A673 (cell line): Measurements from ENCODE around the gene KIT. TPM values are rescaled to one million over a fixed set of nuclear protein-coding genes. Genes with fewer than 3 reads are reported as not detected.

ENCODE experiments used
- BruUV-seq: library from RNA; stranded (reverse); fragments of 400-500 nt; replicated peaks from 2 replicates; lab custom pipeline; 2021; lab: Mats Ljungman, UMichigan
- CTCF ChIA-PET: fragments of 300-600 bp; sonication (Branson Sonifier 250); formaldehyde crosslinking; loops from one replicate; lab custom pipeline; 2022; ENCODE audit warnings: antibody characterized with exemption; lab: Charles Lee
- POLR2A ChIA-PET: fragments of 300-600 bp; sonication (Branson Sonifier 250); formaldehyde crosslinking; loops from one replicate; lab custom pipeline; 2022; ENCODE audit warnings: antibody characterized with exemption; ENCODE audit not compliant: low non-redundant PET; lab: Charles Lee
- DNase-seq: peaks from one replicate; pipeline ENCODE4 v3.0.0-alpha.2; 2015; ENCODE audit warnings: low spot score
- H3K27ac ChIP-seq: fragments of 200-600 bp; sonication (generic); 2 replicates; pipeline ENCODE4 v1.5.1; 2016; ENCODE audit warnings: mixed run types, low read depth, mild to moderate bottlenecking, mixed read lengths, antibody characterized with exemption, low read length; ENCODE audit not compliant: poor library complexity, severe bottlenecking
- H3K27me3 ChIP-seq: fragments of 200-600 bp; sonication (generic); replicated peaks from 2 replicates; pipeline ENCODE4 v1.6.1; 2017; ENCODE audit warnings: mixed run types, low read depth, mild to moderate bottlenecking, mixed read lengths, antibody characterized with exemption, low read length; ENCODE audit not compliant: insufficient read depth, poor library complexity
- H3K36me3 ChIP-seq: fragments of 200-600 bp; sonication (generic); 2 replicates; pipeline ENCODE4 v1.6.1; 2016; ENCODE audit warnings: mixed run types, mild to moderate bottlenecking, mixed read lengths, antibody characterized with exemption, low read length; ENCODE audit not compliant: insufficient read depth, poor library complexity, severe bottlenecking
- H3K4me1 ChIP-seq: fragments of 200-600 bp; sonication (generic); 2 replicates; pipeline ENCODE4 v1.6.1; 2017; ENCODE audit warnings: mixed run types, mild to moderate bottlenecking, mixed read lengths, antibody characterized with exemption, low read length; ENCODE audit not compliant: insufficient read depth, poor library complexity, severe bottlenecking
- H3K4me3 ChIP-seq: fragments of 200-600 bp; sonication (generic); 2 replicates; pipeline ENCODE4 v1.5.1; 2016; ENCODE audit warnings: low read depth, mixed run types, mild to moderate bottlenecking, mixed read lengths, low read length; ENCODE audit not compliant: poor library complexity, severe bottlenecking
- H3K9me3 ChIP-seq: fragments of 200-600 bp; sonication (generic); 2 replicates; pipeline ENCODE4 v1.6.1; 2016; ENCODE audit warnings: mixed run types, low read depth, mild to moderate bottlenecking, mixed read lengths, antibody characterized with exemption, low read length; ENCODE audit not compliant: poor library complexity, severe bottlenecking
- EZH2 ChIP-seq: fragments of 200-600 bp; sonication (generic); IDR thresholded peaks from 2 replicates; pipeline ENCODE4 v1.6.1; 2017; ENCODE audit warnings: borderline replicate concordance, low read depth, mild to moderate bottlenecking, mixed read lengths, antibody characterized with exemption, low read length; ENCODE audit not compliant: poor library complexity, severe bottlenecking
- intact Hi-C: fragments of 100-400 bp; cut with micrococcal nuclease; formaldehyde crosslinking; loops from one replicate; pipeline ENCODE4 v1.10.0; 2022; ENCODE audit not compliant: unreplicated experiment
- total RNA-seq: library from RNA; stranded (reverse); gene quantifications from 2 replicates; pipeline ENCODE4 v1.2.3, GENCODE V29; 2021
- TF ChIP-seq, protein P1 (sequence below): fragments of 300-800, 200-600 bp; sonication (generic); conservative IDR thresholded peaks from 2 replicates; pipeline ENCODE4 v1.5.1; 2017; ENCODE audit warnings: low read depth, mild to moderate bottlenecking, antibody characterized with exemption, low read length, moderate library complexity, mixed read lengths

The KIT gene
- total RNA-seq, 1 experiment from 2014 or later, result 9.5 TPM

DNA sequence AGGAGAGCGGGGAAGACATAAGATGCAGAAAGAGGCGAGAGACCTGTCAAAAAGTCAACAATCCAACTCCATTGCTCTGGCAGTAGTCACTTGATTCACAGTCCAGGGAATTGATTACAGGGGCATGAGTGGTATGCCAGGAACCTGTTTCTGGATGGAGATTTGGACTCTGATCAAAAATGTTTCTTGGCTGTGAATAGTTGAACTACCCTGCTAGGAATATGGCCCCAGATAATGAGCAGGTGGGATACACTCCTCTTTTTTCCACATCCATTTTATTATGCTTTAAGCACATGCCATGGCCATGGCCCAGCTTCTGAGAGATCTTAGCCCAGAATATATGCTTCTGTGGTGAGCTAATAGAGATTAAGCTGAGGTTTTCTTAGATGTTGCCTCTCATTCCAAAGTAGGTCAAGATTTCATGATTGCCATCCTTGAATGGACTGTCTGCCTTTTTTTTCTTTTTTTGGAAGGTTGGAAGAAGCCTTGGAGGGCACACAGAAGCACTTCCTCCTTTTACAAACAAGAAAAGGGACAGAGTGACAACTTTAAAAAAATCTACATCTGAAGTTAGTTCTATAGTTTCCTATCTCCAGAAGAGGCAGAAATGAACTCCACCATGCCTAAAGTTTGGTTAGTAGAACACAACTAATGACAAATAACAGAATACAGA, 121.9 kb downstream of the KIT start:
- ChIA-PET POLR2A (no interaction called here), CTCF (no interaction called here)
- TF ChIP-seq EZH2, result no peak
- TF ChIP-seq, protein P1, sequence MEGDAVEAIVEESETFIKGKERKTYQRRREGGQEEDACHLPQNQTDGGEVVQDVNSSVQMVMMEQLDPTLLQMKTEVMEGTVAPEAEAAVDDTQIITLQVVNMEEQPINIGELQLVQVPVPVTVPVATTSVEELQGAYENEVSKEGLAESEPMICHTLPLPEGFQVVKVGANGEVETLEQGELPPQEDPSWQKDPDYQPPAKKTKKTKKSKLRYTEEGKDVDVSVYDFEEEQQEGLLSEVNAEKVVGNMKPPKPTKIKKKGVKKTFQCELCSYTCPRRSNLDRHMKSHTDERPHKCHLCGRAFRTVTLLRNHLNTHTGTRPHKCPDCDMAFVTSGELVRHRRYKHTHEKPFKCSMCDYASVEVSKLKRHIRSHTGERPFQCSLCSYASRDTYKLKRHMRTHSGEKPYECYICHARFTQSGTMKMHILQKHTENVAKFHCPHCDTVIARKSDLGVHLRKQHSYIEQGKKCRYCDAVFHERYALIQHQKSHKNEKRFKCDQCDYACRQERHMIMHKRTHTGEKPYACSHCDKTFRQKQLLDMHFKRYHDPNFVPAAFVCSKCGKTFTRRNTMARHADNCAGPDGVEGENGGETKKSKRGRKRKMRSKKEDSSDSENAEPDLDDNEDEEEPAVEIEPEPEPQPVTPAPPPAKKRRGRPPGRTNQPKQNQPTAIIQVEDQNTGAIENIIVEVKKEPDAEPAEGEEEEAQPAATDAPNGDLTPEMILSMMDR, result no peak
- intact Hi-C loops, result no loop called here
- H3K27ac ChIP-seq, result no peak overlapping the region
- H3K4me1 ChIP-seq, result no peaks in the 10 kb centered on the region
- no TSS peak for BruUV-seq
- H3K27me3 ChIP-seq, result no peaks in the 10 kb centered on the region
- H3K4me3 ChIP-seq, result no peak overlapping the region
- DNase-seq, result no peak
- no peaks in the 10 kb centered on the region for H3K36me3 ChIP-seq
- no peaks in the 10 kb centered on the region for H3K9me3 ChIP-seq

- H3K4me1 ChIP-seq, result no peaks in the 10 kb centered on the region
- ChIA-PET CTCF (no interaction called here), POLR2A (no interaction called here)
- no peak for DNase-seq
- intact Hi-C loops, result no loop called here
- no peaks in the 10 kb centered on the region for H3K36me3 ChIP-seq
- H3K4me3 ChIP-seq, result no peak overlapping the region
- H3K9me3 ChIP-seq, result no peaks in the 10 kb centered on the region
- BruUV-seq, result no TSS peak
- TF ChIP-seq EZH2, result no peak
- TF ChIP-seq, protein P1, result no peak
- H3K27ac ChIP-seq, result no peak overlapping the region
- no peaks in the 10 kb centered on the region for H3K27me3 ChIP-seq
Measured at GRCh38 chr4:54780149-54780495, 122.4 kb downstream of the KIT start.

GRCh38 chr4:54781756-54782155, 124.0 kb downstream of the KIT start:
- H3K36me3 ChIP-seq, result no peaks in the 10 kb centered on the region
- no peaks in the 10 kb centered on the region for H3K4me1 ChIP-seq
- CTCF ChIA-PET, result no interaction called here
- no peaks in the 10 kb centered on the region for H3K27me3 ChIP-seq
- no peaks in the 10 kb centered on the region for H3K9me3 ChIP-seq
- POLR2A ChIA-PET, result no interaction called here
- no peak overlapping the region for H3K4me3 ChIP-seq
- intact Hi-C loops, result no loop called here
- H3K27ac ChIP-seq, result no peak overlapping the region
- no TSS peak for BruUV-seq
- DNase-seq, result no peak
- TF ChIP-seq EZH2, result no peak
- TF ChIP-seq, protein P1, result no peak
